Testis (tissue), 2 donors: Measurements from ENCODE around the gene STXBP2.
A peak's percentile ranks its signal among the peaks of the same experiment; 100 is the strongest.

Source experiments
- POLR2A ChIP-seq: fragments of 450-650 bp; IDR thresholded peaks from one replicate; pipeline ENCODE4 v1.6.1; 2017; ENCODE audit warnings: antibody characterized with exemption, mild to moderate bottlenecking, moderate library complexity
- TF ChIP-seq, protein P1 (sequence below), 3 experiments: fragments of 450-650 bp in 2 of 3; fragments of 200-600 bp in 1 of 3; sonication (generic) in 1 of 3; IDR thresholded peaks; one replicate each; pipeline ENCODE4 v1.5.1; 2016 to 2019; ENCODE audit warnings: antibody characterized with exemption in 3 of 3, mild to moderate bottlenecking in 2 of 3, moderate library complexity in 1 of 3

DNA sequence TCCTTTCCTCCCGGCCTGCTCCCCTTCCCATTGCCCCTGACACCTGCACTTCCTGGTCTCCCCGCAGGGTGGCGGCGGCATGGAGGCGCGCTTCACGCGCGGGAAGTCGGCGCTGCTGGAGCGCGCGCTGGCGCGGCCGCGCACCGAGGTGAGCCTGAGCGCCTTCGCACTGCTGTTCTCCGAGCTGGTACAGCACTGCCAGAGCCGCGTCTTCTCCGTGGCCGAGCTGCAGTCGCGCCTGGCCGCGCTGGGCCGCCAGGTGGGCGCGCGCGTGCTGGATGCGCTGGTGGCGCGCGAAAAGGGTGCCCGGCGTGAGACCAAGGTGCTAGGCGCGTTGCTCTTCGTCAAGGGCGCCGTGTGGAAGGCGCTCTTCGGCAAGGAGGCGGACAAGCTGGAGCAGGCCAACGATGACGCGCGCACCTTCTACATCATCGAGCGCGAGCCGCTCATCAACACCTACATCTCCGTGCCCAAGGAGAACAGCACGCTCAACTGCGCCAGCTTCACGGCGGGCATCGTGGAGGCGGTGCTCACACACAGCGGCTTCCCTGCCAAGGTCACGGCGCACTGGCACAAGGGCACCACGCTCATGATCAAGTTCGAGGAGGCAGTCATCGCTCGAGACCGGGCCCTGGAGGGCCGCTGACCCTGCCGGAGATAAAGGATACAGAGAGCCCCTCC, 45.4 kb downstream of the STXBP2 start:
- no peak for TF ChIP-seq POLR2A
- TF ChIP-seq, protein P1, sequence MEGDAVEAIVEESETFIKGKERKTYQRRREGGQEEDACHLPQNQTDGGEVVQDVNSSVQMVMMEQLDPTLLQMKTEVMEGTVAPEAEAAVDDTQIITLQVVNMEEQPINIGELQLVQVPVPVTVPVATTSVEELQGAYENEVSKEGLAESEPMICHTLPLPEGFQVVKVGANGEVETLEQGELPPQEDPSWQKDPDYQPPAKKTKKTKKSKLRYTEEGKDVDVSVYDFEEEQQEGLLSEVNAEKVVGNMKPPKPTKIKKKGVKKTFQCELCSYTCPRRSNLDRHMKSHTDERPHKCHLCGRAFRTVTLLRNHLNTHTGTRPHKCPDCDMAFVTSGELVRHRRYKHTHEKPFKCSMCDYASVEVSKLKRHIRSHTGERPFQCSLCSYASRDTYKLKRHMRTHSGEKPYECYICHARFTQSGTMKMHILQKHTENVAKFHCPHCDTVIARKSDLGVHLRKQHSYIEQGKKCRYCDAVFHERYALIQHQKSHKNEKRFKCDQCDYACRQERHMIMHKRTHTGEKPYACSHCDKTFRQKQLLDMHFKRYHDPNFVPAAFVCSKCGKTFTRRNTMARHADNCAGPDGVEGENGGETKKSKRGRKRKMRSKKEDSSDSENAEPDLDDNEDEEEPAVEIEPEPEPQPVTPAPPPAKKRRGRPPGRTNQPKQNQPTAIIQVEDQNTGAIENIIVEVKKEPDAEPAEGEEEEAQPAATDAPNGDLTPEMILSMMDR (IDR thresholded peaks at IDR 0.05), result peak in 1 of 3 experiments; percentile 29
